Uterus (tissue), 4 donors: Measurements from ENCODE around the gene PSME2. TPM values are rescaled to one million over a fixed set of nuclear protein-coding genes. Genes with fewer than 3 reads are reported as not detected.
A peak's percentile ranks its signal among the peaks of the same experiment; 100 is the strongest.

Source experiments
- DNase-seq, 2 donors: peaks; one replicate each; pipeline ENCODE4 v3.0.0-alpha.2; 2019 to 2020
- H3K27ac ChIP-seq, 2 donors: fragments of 200-600 bp; sonication (generic); 1 replicate in 1 of 2; 2 replicates in 1 of 2; pipeline ENCODE4 v1.5.1; 2016 to 2018
- H3K27me3 ChIP-seq, 2 donors: fragments of 200-600 bp; sonication (generic); one replicate each; pipeline ENCODE4 v1.5.1; 2018 to 2019; ENCODE audit warnings: control low read depth in 1 of 2
- H3K36me3 ChIP-seq, 2 donors: fragments of 200-600 bp; sonication (generic); one replicate each; pipeline ENCODE4 v1.5.1; 2019; ENCODE audit warnings: control low read depth in 1 of 2
- H3K4me1 ChIP-seq, 2 donors: fragments of 200-600 bp; sonication (generic); one replicate each; pipeline ENCODE4 v1.5.1; 2018 to 2019; ENCODE audit warnings: control low read depth in 1 of 2
- H3K4me3 ChIP-seq, 2 donors: fragments of 200-600 bp; sonication (generic); 1 replicate in 1 of 2; 2 replicates in 1 of 2; pipeline ENCODE4 v1.5.1; 2018 to 2019; ENCODE audit warnings: mild to moderate bottlenecking in 1 of 2
- H3K9me3 ChIP-seq, 2 donors: fragments of 200-600 bp; sonication (generic); one replicate each; pipeline ENCODE4 v1.5.1; 2019; ENCODE audit warnings: control low read depth in 1 of 2
- POLR2A ChIP-seq, 2 donors: fragments of 450-650 bp; IDR thresholded peaks; one replicate each; pipeline ENCODE4 v1.6.1; 2016; ENCODE audit warnings: antibody characterized with exemption in 2 of 2, mild to moderate bottlenecking in 1 of 2, moderate library complexity in 1 of 2
- intact Hi-C: fragments of 100-400 bp; cut with DNase I; formaldehyde crosslinking; loops from one replicate; pipeline ENCODE4 v1.15.1; 2023; ENCODE audit warnings: low total_unique reads
- total RNA-seq, 4 donors: library from RNA; depleted of rRNA in 3 of 4; stranded (reverse); fragments of >200 nt in 3 of 4; gene quantifications; one replicate each; pipeline versions ENCODE4 v1.1.0 to v1.2.4, GENCODE V29; 2014 to 2023
- TF ChIP-seq, protein P1 (sequence below), 4 experiments: fragments of 200-600 bp in 2 of 4; fragments of 450-650 bp in 2 of 4; sonication (generic) in 2 of 4; IDR thresholded peaks; one replicate each; pipeline ENCODE4 v1.5.1; 2016 to 2019; ENCODE audit warnings: antibody characterized with exemption in 4 of 4, mild to moderate bottlenecking in 2 of 4, moderate library complexity in 1 of 4
- donor health status: DM: yes; HTN: yes; CAD: no.

The PSME2 gene
- total RNA-seq, 4 donors from 2014 or later: 16.9 to 113 (median 25.7) TPM

- no peak overlapping the region for H3K27ac ChIP-seq
These were observed 46.5 kb upstream of the PSME2 start for GRCh38 chr14:24192933-24193332.

DNA sequence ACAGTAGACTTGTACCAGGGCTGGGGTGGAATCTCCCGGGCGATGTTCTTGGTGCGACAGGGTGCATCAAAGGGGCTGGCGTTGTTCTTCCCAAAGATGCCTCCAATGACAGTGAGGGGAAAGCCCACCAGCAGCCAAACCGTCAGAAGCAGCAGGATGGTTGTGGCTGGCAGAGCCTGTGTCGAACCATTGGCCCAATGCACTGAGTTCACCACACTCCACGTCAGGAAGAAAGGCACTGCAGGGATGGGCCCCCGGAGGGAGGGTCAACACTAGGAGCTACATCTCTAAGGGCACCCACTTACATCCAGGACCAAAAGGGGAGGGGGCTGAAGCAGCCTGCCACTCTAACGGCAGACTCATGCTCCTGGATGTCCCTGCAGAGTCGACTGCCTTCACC is 44.0 kb upstream of the PSME2 start:
- TF ChIP-seq, protein P1, sequence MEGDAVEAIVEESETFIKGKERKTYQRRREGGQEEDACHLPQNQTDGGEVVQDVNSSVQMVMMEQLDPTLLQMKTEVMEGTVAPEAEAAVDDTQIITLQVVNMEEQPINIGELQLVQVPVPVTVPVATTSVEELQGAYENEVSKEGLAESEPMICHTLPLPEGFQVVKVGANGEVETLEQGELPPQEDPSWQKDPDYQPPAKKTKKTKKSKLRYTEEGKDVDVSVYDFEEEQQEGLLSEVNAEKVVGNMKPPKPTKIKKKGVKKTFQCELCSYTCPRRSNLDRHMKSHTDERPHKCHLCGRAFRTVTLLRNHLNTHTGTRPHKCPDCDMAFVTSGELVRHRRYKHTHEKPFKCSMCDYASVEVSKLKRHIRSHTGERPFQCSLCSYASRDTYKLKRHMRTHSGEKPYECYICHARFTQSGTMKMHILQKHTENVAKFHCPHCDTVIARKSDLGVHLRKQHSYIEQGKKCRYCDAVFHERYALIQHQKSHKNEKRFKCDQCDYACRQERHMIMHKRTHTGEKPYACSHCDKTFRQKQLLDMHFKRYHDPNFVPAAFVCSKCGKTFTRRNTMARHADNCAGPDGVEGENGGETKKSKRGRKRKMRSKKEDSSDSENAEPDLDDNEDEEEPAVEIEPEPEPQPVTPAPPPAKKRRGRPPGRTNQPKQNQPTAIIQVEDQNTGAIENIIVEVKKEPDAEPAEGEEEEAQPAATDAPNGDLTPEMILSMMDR (IDR thresholded peaks at IDR 0.05): no peak
- no peak for TF ChIP-seq POLR2A (IDR thresholded peaks at IDR 0.05)
- Histone ChIP-seq H3K27ac (no peak overlapping the region), H3K27me3 (no peaks in the 10 kb centered on the region), H3K36me3 (no peaks in the 10 kb centered on the region), H3K9me3 (no peaks in the 10 kb centered on the region), H3K4me3 (no peak overlapping the region), H3K4me1 (no peaks in the 10 kb centered on the region)
- intact Hi-C loops: no loop called here
- no peak for DNase-seq

More at GRCh38 chr14:24192933-24193332, 46.5 kb upstream of the PSME2 start:
- no peak overlapping the region for H3K4me3 ChIP-seq
- no peaks in the 10 kb centered on the region for H3K9me3 ChIP-seq
- intact Hi-C loops: no loop called here
- DNase-seq: no peak
- H3K27me3 ChIP-seq: no peaks in the 10 kb centered on the region
- no peaks in the 10 kb centered on the region for H3K4me1 ChIP-seq
- H3K36me3 ChIP-seq: no peaks in the 10 kb centered on the region
- TF ChIP-seq, protein P1 (IDR thresholded peaks at IDR 0.05): no peak
- TF ChIP-seq POLR2A (IDR thresholded peaks at IDR 0.05): no peak

DNA sequence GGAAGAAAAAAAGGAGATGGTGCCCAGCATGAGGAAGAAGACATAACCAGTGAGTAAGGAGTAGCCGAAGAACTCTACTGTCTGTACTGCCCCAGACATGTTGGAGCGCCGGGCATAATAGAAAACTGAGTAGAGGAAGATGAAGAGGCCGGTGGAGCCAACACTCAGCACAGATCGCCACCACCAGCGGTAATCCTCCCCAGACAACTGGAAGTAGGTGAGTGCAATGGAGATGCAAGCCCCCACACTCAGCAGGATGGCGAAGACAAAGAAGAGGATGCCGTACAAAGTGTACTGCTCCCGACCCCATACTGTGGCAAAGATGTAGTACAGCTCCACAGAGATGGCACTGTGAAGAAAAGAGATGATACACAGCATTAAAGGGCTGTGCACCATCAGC is 43.0 kb upstream of the PSME2 start:
- intact Hi-C loops: no loop called here
- no peaks in the 10 kb centered on the region for H3K27me3 ChIP-seq
- H3K27ac ChIP-seq: no peak overlapping the region
- H3K9me3 ChIP-seq: no peaks in the 10 kb centered on the region
- no peak for DNase-seq
- H3K4me1 ChIP-seq: no peaks in the 10 kb centered on the region
- H3K4me3 ChIP-seq: no peak overlapping the region
- TF ChIP-seq POLR2A (IDR thresholded peaks at IDR 0.05): no peak
- TF ChIP-seq, protein P1 (IDR thresholded peaks at IDR 0.05): no peak
- H3K36me3 ChIP-seq: no peaks in the 10 kb centered on the region

- no peak for DNase-seq
- H3K27me3 ChIP-seq: no peaks in the 10 kb centered on the region
- H3K4me1 ChIP-seq: no peaks in the 10 kb centered on the region
- no peak for TF ChIP-seq POLR2A (IDR thresholded peaks at IDR 0.05)
- TF ChIP-seq, protein P1 (IDR thresholded peaks at IDR 0.05): no peak
- no peaks in the 10 kb centered on the region for H3K9me3 ChIP-seq
- H3K27ac ChIP-seq: peak overlapping the region; percentile 9 to 53
- intact Hi-C loops: no loop called here
- H3K36me3 ChIP-seq: no peaks in the 10 kb centered on the region
- peak overlapping the region in 1 of 2 donors; percentile 63 for H3K4me3 ChIP-seq
These were observed 42.6 kb upstream of the PSME2 start for GRCh38 chr14:24189059-24189375.

DNA sequence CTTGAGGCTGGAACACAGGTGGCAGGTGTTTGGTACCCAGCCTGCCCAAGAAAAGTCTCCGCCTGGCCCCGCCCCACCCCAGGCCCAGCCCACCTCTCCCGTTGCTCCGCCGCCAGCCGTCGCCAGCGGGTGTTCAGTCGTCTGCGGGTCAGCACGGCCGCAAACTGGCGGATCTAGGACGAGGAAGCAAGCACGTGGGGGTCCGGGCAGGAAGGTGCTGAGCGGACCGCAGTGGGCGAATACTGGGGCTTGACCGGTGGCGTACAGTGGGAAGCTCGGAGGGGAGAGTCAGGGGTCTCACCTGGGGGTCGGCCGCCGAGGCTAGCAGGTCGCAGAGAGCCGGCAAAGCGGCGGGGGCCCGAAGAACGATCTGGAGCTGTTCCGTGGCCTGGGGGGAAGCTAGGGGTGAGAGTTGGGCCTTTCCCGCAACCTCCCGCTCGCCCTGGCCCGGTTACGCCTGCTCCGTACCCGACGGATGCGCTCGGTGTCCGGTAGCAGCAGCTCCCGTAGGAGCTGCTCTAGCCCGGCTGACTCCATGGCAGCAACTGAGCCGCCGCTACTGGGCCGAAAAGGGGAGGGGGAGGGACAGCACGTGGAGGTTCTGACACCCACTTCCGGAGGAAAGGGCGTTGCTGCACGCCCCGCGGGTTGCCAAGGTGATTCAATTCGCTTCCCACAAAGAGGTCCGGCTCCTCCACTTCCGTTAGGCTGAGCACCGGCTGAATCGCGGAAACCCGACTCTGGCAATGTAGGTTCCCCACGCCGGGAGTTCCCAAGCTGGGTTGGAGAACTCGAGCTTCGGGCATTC is 42.0 kb upstream of the PSME2 start, which contains the start of gene IPO4:
IPO4 (minus strand) TSS at position 566 of the 808 bp plus-strand sequence; CDS start at position 537, 29 bp downstream.
- DNase-seq: peak; percentile 94 to 96
- TF ChIP-seq, protein P1 (IDR thresholded peaks at IDR 0.05): peak in 1 of 4 experiments; percentile 57
- TF ChIP-seq POLR2A (IDR thresholded peaks at IDR 0.05): peak; percentile 47 to 55
- Histone ChIP-seq H3K4me3 (peak within 1 kb of the TSS; percentile 51 to 63), H3K27me3 (no peaks in the 10 kb centered on the region), H3K36me3 (no peaks in the 10 kb centered on the region), H3K4me1 (no peaks in the 10 kb centered on the region), H3K27ac (peak within 1 kb of the TSS; percentile 53 to 54), H3K9me3 (no peaks in the 10 kb centered on the region)
- intact Hi-C loops: no loop called here
